Smooth muscle cell (in vitro differentiated cells): ENCODE data around the gene NCKIPSD. TPM values are rescaled to one million over a fixed set of nuclear protein-coding genes. Genes with fewer than 3 reads are reported as not detected.

Source experiments
- DNase-seq: peaks from one replicate; lab custom pipeline; 2025; ENCODE audit not compliant: unreplicated experiment; lab: John Stamatoyannopoulos, UW
- H2AFZ ChIP-seq: fragments of 200-600 bp; sonication (generic); 2 replicates; pipeline ENCODE4 v1.6.0; 2016; ENCODE audit warnings: antibody characterized with exemption, low read depth, mild to moderate bottlenecking
- H3F3A ChIP-seq: fragments of 200-600 bp; sonication (generic); 2 replicates; pipeline ENCODE4 v1.6.0; 2017; ENCODE audit warnings: antibody characterized with exemption, low read depth
- H3K27ac ChIP-seq: fragments of 200-600 bp; sonication (generic); 2 replicates; pipeline ENCODE4 v1.5.1; 2016; ENCODE audit warnings: low read depth, mild to moderate bottlenecking
- H3K27me3 ChIP-seq: fragments of 200-600 bp; sonication (generic); 2 replicates; pipeline ENCODE4 v1.6.1; 2016; ENCODE audit warnings: low read depth, mild to moderate bottlenecking
- H3K36me3 ChIP-seq: fragments of 200-600 bp; sonication (generic); 2 replicates; pipeline ENCODE4 v1.5.1; 2016; ENCODE audit warnings: low read depth
- H3K4me1 ChIP-seq: fragments of 200-600 bp; sonication (generic); 2 replicates; pipeline ENCODE4 v1.5.1; 2016; ENCODE audit warnings: low read depth
- H3K4me2 ChIP-seq: fragments of 200-600 bp; sonication (generic); 2 replicates; pipeline ENCODE4 v1.6.0; 2016; ENCODE audit warnings: mild to moderate bottlenecking
- H3K4me3 ChIP-seq: fragments of 200-600 bp; sonication (generic); 2 replicates; pipeline ENCODE4 v1.5.1; 2016; ENCODE audit warnings: mild to moderate bottlenecking
- H3K79me2 ChIP-seq: fragments of 200-600 bp; sonication (generic); 2 replicates; pipeline ENCODE4 v1.6.0; 2016; ENCODE audit warnings: low read depth, mild to moderate bottlenecking
- H3K9ac ChIP-seq: fragments of 200-600 bp; sonication (generic); 2 replicates; pipeline ENCODE4 v1.6.0; 2016; ENCODE audit warnings: low read depth
- H3K9me3 ChIP-seq: fragments of 200-600 bp; sonication (generic); replicated peaks from 2 replicates; pipeline ENCODE4 v1.5.1; 2016; ENCODE audit warnings: low read depth
- H4K20me1 ChIP-seq: fragments of 200-600 bp; sonication (generic); 2 replicates; pipeline ENCODE4 v1.6.0; 2016; ENCODE audit warnings: low read depth
- WGBS: methylation state at CpG from one replicate; pipeline ENCODE4 v1.1.7; 2016; ENCODE audit warnings: low lambda C conversion rate; 5-methylcytosine and 5-hydroxymethylcytosine counted together
- polyA plus RNA-seq: library from polyadenylated mRNA; unstranded; fragments of >200 nt; fragmentation: Nextera tagmentation; extraction: Ambion mirVana; gene quantifications from 2 replicates; pipeline ENCODE4 v1.2.1, GENCODE V29; 2016
- total RNA-seq: library from RNA; depleted of rRNA; stranded (reverse); fragments of >200 nt; gene quantifications from 2 replicates; pipeline ENCODE4 v1.2.3, GENCODE V29; 2014
- TF ChIP-seq, protein P1 (sequence below): fragments of 200-600 bp; sonication (generic); IDR thresholded peaks from 2 replicates; pipeline ENCODE4 v1.5.1; 2017; ENCODE audit warnings: borderline replicate concordance, mild to moderate bottlenecking, antibody characterized with exemption; ENCODE audit not compliant: insufficient read depth, poor library complexity, severe bottlenecking

Gene NCKIPSD
- total and polyA plus RNA-seq, 2 experiments from 2014 or later = 13.8 to 21.6 TPM

DNA sequence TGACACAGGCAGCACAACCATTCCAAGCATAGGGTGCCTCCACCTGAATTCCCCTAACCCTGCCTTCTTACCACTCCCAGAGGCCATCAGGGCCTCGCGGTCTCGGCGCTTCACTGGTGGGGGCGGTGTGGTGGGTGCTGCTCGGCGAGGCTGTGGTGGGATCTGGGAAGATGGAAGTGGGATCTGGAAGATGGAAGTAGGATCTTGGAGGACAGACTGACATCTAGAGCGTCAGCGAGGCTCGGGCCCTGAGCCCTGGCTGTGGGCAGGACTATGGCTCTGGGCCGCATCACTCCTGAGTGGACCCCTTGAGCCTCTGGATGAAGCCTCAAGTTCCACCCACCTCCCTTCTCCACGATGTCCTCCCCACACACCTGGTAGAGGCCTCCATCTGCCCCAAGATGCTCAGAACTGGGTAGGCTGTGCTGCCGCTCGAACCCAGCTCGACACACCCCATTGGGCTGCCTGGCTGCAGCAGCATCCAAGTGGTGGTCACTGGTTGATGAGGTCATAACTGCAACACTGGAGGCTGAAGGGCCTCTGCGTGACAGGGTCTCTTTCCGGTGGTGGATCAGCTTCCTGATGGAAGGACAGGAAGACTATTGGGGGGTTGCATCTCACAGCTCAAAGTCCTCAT, 3.6 kb downstream of the NCKIPSD start:
- Histone ChIP-seq H3K4me2 (no peak overlapping the region), H3K9ac (no peak overlapping the region), H3K4me1 (peaks cover 11% of the 10 kb centered on the region), H3K27me3 (no peaks in the 10 kb centered on the region), H3K9me3 (no peaks in the 10 kb centered on the region), H3K36me3 (no peaks in the 10 kb centered on the region), H4K20me1 (peaks cover 8% of the 10 kb centered on the region), H3F3A (peaks cover 5% of the 10 kb centered on the region), H3K27ac (no peak overlapping the region), H3K79me2 (peaks cover 12% of the 10 kb centered on the region), H3K4me3 (no peak overlapping the region), H2AFZ (no peak overlapping the region)
- TF ChIP-seq, protein P1, sequence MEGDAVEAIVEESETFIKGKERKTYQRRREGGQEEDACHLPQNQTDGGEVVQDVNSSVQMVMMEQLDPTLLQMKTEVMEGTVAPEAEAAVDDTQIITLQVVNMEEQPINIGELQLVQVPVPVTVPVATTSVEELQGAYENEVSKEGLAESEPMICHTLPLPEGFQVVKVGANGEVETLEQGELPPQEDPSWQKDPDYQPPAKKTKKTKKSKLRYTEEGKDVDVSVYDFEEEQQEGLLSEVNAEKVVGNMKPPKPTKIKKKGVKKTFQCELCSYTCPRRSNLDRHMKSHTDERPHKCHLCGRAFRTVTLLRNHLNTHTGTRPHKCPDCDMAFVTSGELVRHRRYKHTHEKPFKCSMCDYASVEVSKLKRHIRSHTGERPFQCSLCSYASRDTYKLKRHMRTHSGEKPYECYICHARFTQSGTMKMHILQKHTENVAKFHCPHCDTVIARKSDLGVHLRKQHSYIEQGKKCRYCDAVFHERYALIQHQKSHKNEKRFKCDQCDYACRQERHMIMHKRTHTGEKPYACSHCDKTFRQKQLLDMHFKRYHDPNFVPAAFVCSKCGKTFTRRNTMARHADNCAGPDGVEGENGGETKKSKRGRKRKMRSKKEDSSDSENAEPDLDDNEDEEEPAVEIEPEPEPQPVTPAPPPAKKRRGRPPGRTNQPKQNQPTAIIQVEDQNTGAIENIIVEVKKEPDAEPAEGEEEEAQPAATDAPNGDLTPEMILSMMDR = no peak
- 97% methylated on average over 16 of the region's 17 CpGs for WGBS
- no peak for DNase-seq

DNA sequence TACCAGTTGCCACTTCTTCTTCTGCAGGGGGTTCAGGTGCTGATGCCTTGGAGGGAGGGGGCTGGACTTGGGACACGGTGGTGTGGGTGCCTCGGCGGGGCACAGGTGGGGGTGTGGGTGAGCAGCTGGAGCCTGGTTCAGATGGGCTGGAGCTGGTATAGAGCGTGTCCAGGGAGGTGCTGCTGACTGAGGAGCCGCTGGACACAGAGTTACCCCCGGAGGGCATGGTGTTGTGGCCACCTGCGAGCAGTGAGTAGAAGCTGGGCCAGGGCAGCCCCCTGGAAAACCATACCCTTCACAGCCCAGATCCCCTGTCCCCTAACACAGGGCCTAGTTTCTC, 4.2 kb downstream of the NCKIPSD start:
- TF ChIP-seq, protein P1 = no peak
- Histone ChIP-seq H3K4me2 (no peak overlapping the region), H3K27me3 (no peaks in the 10 kb centered on the region), H3K79me2 (peaks cover 12% of the 10 kb centered on the region), H3K9me3 (no peaks in the 10 kb centered on the region), H3K4me3 (no peak overlapping the region), H3F3A (peaks cover 1% of the 10 kb centered on the region), H3K9ac (no peak overlapping the region), H3K36me3 (no peaks in the 10 kb centered on the region), H2AFZ (no peak overlapping the region), H3K4me1 (peaks cover 11% of the 10 kb centered on the region), H4K20me1 (peaks cover 8% of the 10 kb centered on the region), H3K27ac (no peak overlapping the region)
- no peak for DNase-seq
- 98% methylated on average over 6 of the region's 7 CpGs for WGBS

DNA sequence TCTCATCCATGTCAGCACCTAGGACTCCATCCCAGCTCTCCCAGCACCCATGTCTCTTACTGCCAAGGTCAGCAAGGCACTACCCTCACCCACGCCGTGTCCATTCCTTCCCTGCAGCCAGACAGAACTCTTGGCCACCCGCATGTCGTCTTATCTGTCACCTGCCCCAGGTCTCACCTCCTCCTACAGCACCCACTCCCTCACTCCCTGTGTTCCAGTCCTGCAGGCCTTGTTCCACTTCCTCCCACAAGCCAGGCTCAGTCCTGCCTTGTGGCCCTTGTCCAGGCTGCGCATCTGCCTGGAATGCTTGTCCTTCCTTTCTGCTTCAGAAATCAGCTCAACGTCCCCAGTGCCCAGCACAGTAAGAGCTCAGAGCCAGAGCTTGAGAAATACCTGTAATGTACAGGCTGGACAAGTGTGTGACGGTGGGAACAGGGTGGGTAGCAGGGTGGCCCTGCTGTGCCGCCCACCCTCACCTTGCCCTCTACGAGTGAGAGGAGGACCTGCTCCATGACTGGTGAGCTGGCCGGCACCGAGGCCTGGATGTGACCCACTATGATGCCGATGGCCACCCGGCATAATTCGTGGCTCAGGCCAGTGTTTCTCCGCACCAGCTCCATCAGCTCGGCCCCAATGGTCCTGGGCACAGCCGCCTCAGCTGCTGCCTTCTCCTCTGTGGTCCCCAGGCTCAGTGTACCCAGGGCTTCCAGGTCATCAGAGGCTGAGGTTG, 4.7 kb downstream of the NCKIPSD start:
- H3K9ac ChIP-seq = no peak overlapping the region
- WGBS = 97% methylated on average over 17 of the region's 17 CpGs
- H3K36me3 ChIP-seq = no peaks in the 10 kb centered on the region
- no peak overlapping the region for H3K4me2 ChIP-seq
- H3K27ac ChIP-seq = no peak overlapping the region
- peaks cover 8% of the 10 kb centered on the region for H4K20me1 ChIP-seq
- H3K79me2 ChIP-seq = peaks cover 12% of the 10 kb centered on the region
- no peak overlapping the region for H2AFZ ChIP-seq
- H3K9me3 ChIP-seq = no peaks in the 10 kb centered on the region
- no peaks in the 10 kb centered on the region for H3F3A ChIP-seq
- H3K4me3 ChIP-seq = no peak overlapping the region
- TF ChIP-seq, protein P1 = no peak
- H3K27me3 ChIP-seq = no peaks in the 10 kb centered on the region
- DNase-seq = no peak
- peaks cover 11% of the 10 kb centered on the region for H3K4me1 ChIP-seq
